Stomach (tissue), 9 donors: ENCODE measurements around the gene PPP1R14C. TPM values are rescaled to one million over a fixed set of nuclear protein-coding genes. Genes with fewer than 3 reads are reported as not detected.
"Not testable (repeated sequence)": the region's sequence is repeated elsewhere in the genome, so short reads cannot be mapped to it uniquely, and the experiment has no call there.

Source experiments
- DNase-seq, 2 donors: peaks; one replicate each; pipeline versions ENCODE4 v3.0.0 to v3.0.0-alpha.2; 2013 to 2019
- H3K27ac ChIP-seq, 5 donors: fragments of 200-600 bp in 4 of 5; sonication (generic) in 4 of 5; one replicate each; pipeline ENCODE4 v1.5.1; 2013 to 2019; ENCODE audit warnings: mild to moderate bottlenecking in 1 of 5, moderate library complexity in 1 of 5
- H3K27me3 ChIP-seq, 3 donors: fragments of 200-600 bp; sonication (generic); one replicate each; pipeline ENCODE4 v1.5.1; 2017 to 2019; ENCODE audit warnings: mixed run types in 1 of 3
- H3K36me3 ChIP-seq, 4 donors: fragments of 200-600 bp; sonication (generic); 1 replicate in 3 of 4; 2 replicates in 1 of 4; pipeline ENCODE4 v1.5.1; 2016 to 2019
- H3K4me1 ChIP-seq, 4 donors: fragments of 200-600 bp; sonication (generic); one replicate each; pipeline ENCODE4 v1.5.1; 2016 to 2019
- H3K4me3 ChIP-seq, 4 donors: fragments of 200-600 bp; sonication (generic) in 3 of 4; one replicate each; pipeline ENCODE4 v1.5.1; 2016 to 2019; ENCODE audit warnings: mild to moderate bottlenecking in 1 of 4
- H3K9me3 ChIP-seq, 4 donors: fragments of 200-600 bp; sonication (generic); one replicate each; pipeline ENCODE4 v1.5.1; 2016 to 2019
- EP300 ChIP-seq: sonication (generic); formaldehyde crosslinking; IDR thresholded peaks from one replicate; pipeline ENCODE4 v1.6.1; 2017; ENCODE audit warnings: antibody characterized with exemption
- POLR2A ChIP-seq, 4 donors: fragments of 450-650 bp; IDR thresholded peaks; one replicate each; pipeline ENCODE4 v1.6.1; 2016; ENCODE audit warnings: antibody characterized with exemption in 4 of 4, control low read depth in 2 of 4, mild to moderate bottlenecking in 1 of 4, moderate library complexity in 1 of 4
- POLR2AphosphoS5 ChIP-seq, 3 donors: sonication (generic); formaldehyde crosslinking; IDR thresholded peaks; one replicate each; pipeline ENCODE4 v1.6.1; 2016; ENCODE audit warnings: antibody characterized with exemption in 3 of 3
- WGBS, 5 donors: extraction: QIAGEN DNeasy Blood & Tissue Kit in 3 of 5; methylation state at CpG; one replicate each; pipeline versions ENCODE4 v1.1.5 to v1.1.7; 2013 to 2018; 5-methylcytosine and 5-hydroxymethylcytosine counted together
- intact Hi-C: fragments of 100-400 bp; cut with DNase I; formaldehyde crosslinking; loops from one replicate; pipeline ENCODE4 v1.15.1; 2023; ENCODE audit warnings: low total_unique reads
- polyA plus RNA-seq, 3 donors: library from polyadenylated mRNA; stranded (reverse); fragments of 200-250 nt; gene quantifications; one replicate each; pipeline ENCODE4 v1.2.3, GENCODE V29; 2013
- total RNA-seq, 5 donors: library from RNA; depleted of rRNA; stranded (reverse); fragments of >200 nt; gene quantifications; one replicate each; pipeline versions ENCODE4 v1.1.0 to v1.2.3, GENCODE V29; 2014 to 2016
- TF ChIP-seq, protein P1 (sequence below), 7 experiments: fragments of 450-650 bp in 4 of 7; fragments of 200-600 bp in 3 of 7; sonication (generic) in 3 of 7; IDR thresholded peaks; one replicate each; pipeline ENCODE4 v1.5.1; 2016 to 2019; ENCODE audit warnings: antibody characterized with exemption in 7 of 7, control low read depth in 2 of 7, mild to moderate bottlenecking in 1 of 7
- donor health status: healthy with polysubstance abuse.
- donor health status: Bipolar disorder and iron deficiency.
- donor health status: healthy.

Gene PPP1R14C
- total and polyA plus RNA-seq, 8 donors, result 0.25 to 13.8 (median 4.1) TPM; not detected in 3

DNA sequence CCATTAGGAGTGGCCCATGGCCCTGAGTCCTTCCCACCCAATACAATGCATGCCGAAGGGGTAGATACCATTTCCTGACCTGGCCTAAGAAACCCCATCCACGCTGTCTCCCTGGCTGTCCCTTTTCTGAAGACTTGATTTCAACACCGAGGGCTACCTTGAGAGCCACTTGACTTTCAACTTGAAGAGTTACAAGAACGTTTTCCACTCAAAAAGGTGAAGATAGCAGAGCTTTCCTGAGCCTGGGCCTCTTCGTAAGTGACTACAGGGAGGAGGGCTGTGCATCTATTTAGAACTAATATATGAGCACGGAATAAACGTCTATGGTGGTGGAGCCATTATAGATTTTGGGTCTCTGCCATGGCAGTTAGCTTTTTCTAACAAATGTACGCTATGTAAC is 14.4 kb upstream of the PPP1R14C start:
- WGBS, 5 donors, result 75 to 88% (median 84%) methylated on average over 8 of the region's 8 CpGs
- no peaks in the 10 kb centered on the region for H3K4me1 ChIP-seq
- H3K27ac ChIP-seq, result no peak overlapping the region
- peaks cover 0 to 8% (median 0%) of the 10 kb centered on the region in 3 donors for H3K27me3 ChIP-seq
- H3K36me3 ChIP-seq, result no peaks in the 10 kb centered on the region
- intact Hi-C loops, result no loop called here
- no peak for DNase-seq
- TF ChIP-seq POLR2A (IDR thresholded peaks at IDR 0.05), result no peak
- no peak for TF ChIP-seq EP300
- no peak for TF ChIP-seq POLR2AphosphoS5 (IDR thresholded peaks at IDR 0.05)
- TF ChIP-seq, protein P1, sequence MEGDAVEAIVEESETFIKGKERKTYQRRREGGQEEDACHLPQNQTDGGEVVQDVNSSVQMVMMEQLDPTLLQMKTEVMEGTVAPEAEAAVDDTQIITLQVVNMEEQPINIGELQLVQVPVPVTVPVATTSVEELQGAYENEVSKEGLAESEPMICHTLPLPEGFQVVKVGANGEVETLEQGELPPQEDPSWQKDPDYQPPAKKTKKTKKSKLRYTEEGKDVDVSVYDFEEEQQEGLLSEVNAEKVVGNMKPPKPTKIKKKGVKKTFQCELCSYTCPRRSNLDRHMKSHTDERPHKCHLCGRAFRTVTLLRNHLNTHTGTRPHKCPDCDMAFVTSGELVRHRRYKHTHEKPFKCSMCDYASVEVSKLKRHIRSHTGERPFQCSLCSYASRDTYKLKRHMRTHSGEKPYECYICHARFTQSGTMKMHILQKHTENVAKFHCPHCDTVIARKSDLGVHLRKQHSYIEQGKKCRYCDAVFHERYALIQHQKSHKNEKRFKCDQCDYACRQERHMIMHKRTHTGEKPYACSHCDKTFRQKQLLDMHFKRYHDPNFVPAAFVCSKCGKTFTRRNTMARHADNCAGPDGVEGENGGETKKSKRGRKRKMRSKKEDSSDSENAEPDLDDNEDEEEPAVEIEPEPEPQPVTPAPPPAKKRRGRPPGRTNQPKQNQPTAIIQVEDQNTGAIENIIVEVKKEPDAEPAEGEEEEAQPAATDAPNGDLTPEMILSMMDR (IDR thresholded peaks at IDR 0.05), result no peak
- H3K9me3 ChIP-seq, result no peaks in the 10 kb centered on the region
- no peak overlapping the region for H3K4me3 ChIP-seq

DNA sequence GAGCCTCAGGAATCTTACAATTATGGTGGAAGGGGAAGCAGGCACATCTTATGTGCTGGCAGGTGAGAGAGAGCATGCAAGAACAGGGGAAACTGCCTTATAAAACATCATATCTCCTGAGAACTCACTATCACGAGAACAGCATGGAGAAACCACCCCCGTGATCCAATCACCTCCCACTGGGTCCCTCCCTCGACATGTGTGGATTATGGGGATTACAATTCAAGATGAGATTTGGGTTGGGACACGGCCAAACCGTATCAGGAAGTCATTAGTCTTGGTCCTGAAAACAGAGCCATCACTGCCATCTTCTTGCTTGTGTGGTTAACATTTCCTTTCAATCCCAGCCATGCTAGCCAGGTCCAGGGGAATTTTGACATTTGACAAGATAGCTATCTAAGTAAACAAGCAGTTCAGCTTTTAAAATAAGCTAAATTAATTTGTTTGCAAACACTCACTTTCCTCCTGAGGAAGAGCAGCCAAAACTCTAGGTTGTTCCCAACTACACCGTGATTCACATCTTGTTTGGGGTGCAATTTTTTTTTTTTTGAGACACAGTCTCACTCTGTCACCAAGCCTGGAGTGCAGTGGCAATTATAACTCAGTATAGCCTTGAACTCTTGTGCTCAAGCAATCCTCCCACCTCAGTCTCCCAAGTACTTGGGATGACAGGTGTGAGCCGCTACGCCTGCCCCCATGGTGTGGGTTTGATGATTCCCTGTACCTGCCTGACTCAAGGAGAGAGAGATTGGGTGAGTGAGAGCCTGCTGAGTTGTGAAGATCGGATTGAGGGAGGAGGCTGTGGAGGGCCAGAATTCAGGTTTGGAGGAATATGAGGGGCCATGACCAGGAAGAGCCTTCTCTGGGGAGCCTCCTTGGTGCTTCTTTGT is 13.0 kb upstream of the PPP1R14C start:
- H3K4me3 ChIP-seq, result no peak overlapping the region
- H3K4me1 ChIP-seq, result no peaks in the 10 kb centered on the region
- H3K36me3 ChIP-seq, result no peaks in the 10 kb centered on the region
- H3K9me3 ChIP-seq, result no peaks in the 10 kb centered on the region
- DNase-seq, result no peak
- no peak for TF ChIP-seq POLR2A (IDR thresholded peaks at IDR 0.05)
- no peak for TF ChIP-seq POLR2AphosphoS5 (IDR thresholded peaks at IDR 0.05)
- TF ChIP-seq EP300, result no peak
- TF ChIP-seq, protein P1 (IDR thresholded peaks at IDR 0.05), result no peak
- no peak overlapping the region for H3K27ac ChIP-seq
- intact Hi-C loops, result no loop called here
- peaks cover 0 to 8% (median 0%) of the 10 kb centered on the region in 3 donors for H3K27me3 ChIP-seq
- WGBS, 5 donors, result 65 to 72% (median 70%) methylated on average over 9 of the region's 9 CpGs

DNA sequence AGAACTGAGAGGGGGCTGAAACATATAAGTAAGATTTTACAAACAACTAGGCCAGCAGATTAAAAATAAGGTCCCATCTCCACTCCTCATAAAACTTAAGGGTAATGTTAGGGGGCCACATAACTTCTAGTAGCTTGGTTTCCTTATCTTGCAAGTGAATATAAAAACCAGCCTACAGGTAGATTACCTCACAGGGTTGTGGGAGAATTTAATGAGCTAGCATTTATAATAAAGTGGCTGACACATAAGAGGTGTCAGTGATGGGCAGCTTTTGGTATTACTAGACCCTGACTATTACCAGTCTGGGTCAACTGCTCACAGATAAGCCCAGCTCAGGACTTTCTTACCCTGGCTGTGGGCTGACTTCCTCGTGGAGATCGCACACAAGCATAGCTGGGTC is 9.2 kb upstream of the PPP1R14C start:
- intact Hi-C loops, result no loop called here
- 79 to 89% (median 83%) methylated on average over 2 of the region's 2 CpGs for WGBS, 5 donors

DNA sequence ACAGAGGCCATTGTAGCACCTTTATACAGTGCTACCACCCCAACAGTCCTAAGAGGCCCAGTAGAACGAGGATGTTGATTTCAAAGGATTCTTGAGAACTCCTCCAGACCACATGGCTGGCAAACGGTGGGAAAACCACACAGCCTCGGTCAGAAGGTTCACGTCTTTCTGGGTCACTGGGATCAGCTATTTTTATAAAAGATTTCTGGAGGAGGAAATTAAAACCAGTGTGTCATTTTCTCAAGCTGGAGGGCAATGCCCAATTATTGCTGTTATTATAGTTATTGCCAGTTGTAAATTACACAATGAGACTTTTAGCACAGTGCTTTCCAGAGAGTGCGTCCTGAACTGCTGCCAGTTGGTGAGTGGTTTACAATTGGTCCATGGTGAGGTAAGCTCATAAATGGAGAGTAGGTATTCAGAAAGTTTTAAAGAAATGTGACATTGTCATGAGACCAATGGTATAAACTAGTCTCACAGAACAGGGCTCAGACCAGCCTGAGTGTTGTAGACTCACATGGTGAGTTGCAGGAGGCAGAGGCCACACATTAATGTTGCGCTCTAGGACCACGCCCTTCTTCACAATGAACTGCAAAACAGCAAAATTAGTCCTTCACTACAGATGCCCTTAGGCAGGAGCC is 8.4 kb upstream of the PPP1R14C start:
- DNase-seq, result no peak
- H3K27me3 ChIP-seq, result peaks cover 0 to 9% (median 0%) of the 10 kb centered on the region in 3 donors
- TF ChIP-seq POLR2A (IDR thresholded peaks at IDR 0.05) (no peak), POLR2AphosphoS5 (IDR thresholded peaks at IDR 0.05) (no peak), EP300 (no peak)
- TF ChIP-seq, protein P1 (IDR thresholded peaks at IDR 0.05), result no peak
- H3K4me1 ChIP-seq, result no peaks in the 10 kb centered on the region
- intact Hi-C loops, result no loop called here
- H3K27ac ChIP-seq, result no peak overlapping the region
- H3K36me3 ChIP-seq, result no peaks in the 10 kb centered on the region
- H3K9me3 ChIP-seq, result peaks cover 0 to 5% (median 0%) of the 10 kb centered on the region in 4 donors
- WGBS, 5 donors, result 79 to 89% (median 83%) methylated on average over 7 of the region's 7 CpGs
- no peak overlapping the region for H3K4me3 ChIP-seq

More for the DNA sequence above, 9.2 kb upstream of the PPP1R14C start:
- Histone ChIP-seq H3K9me3 (peaks cover 0 to 5% (median 0%) of the 10 kb centered on the region in 4 donors), H3K4me1 (no peaks in the 10 kb centered on the region), H3K36me3 (no peaks in the 10 kb centered on the region), H3K4me3 (no peak overlapping the region), H3K27ac (no peak overlapping the region), H3K27me3 (peaks cover 0 to 6% (median 0%) of the 10 kb centered on the region in 3 donors)
- no peak for DNase-seq
- TF ChIP-seq EP300, result no peak
- no peak for TF ChIP-seq POLR2AphosphoS5 (IDR thresholded peaks at IDR 0.05)
- TF ChIP-seq, protein P1 (IDR thresholded peaks at IDR 0.05), result no peak
- TF ChIP-seq POLR2A (IDR thresholded peaks at IDR 0.05), result no peak

DNA sequence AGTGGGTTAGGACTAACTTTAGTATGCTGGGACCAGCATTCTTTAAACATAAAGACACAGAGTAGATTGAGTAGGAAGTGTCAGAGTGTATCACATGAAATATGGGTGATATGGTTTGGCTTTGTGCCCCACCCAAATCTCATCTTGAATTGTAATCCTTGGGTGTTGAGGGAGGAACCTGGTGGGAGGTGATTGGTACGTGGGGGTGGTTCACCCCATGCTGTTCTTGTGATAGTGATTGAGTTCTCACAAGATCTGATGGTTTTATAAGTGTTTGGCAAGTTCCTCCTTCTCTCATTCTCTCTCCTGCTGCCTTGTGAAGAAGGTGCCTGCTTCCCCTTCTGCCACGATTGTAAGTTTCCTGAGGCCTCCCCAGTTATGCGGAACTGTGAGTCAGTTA is 5.1 kb upstream of the PPP1R14C start:
- H3K27ac ChIP-seq, intact Hi-C loops, H3K4me3 ChIP-seq, H3K36me3 ChIP-seq, DNase-seq, H3K9me3 ChIP-seq, H3K4me1 ChIP-seq: not testable (repeated sequence)
- WGBS, 5 donors, result 49 to 69% (median 60%) methylated on average over 3 of the region's 3 CpGs
- H3K27me3 ChIP-seq, result peaks cover 12 to 36% (median 21%) of the 10 kb centered on the region in 3 donors
